Endothelial cell of umbilical vein (primary cell): ENCODE measurements around the gene OLFML2A.

ENCODE experiments used
- CTCF ChIP-seq, 2 donors: IDR thresholded peaks; 1 replicate in 1 of 2; 2 replicates in 1 of 2; pipeline ENCODE4 v1.5.1; 2011; ENCODE audit warnings: low read length in 2 of 2, mild to moderate bottlenecking in 2 of 2, moderate library complexity in 2 of 2, control low read depth in 1 of 2, inconsistent platforms in 1 of 2, low read depth in 1 of 2; ENCODE audit not compliant: insufficient read depth in 1 of 2; ENCODE audit errors: extremely low read depth in 1 of 2
- FOS ChIP-seq: IDR thresholded peaks from 2 replicates; pipeline ENCODE4 v1.6.1; 2011; ENCODE audit warnings: mild to moderate bottlenecking, low read length, moderate library complexity, borderline replicate concordance; ENCODE audit not compliant: insufficient read depth
- MAX ChIP-seq: IDR thresholded peaks from 2 replicates; pipeline ENCODE4 v1.6.1; 2011; ENCODE audit not compliant: insufficient read depth, insufficient read length
- MYC ChIP-seq: IDR thresholded peaks from one replicate; pipeline ENCODE4 v1.6.1; 2011; ENCODE audit warnings: mild to moderate bottlenecking, low read depth, low read length
- POLR2AphosphoS5 ChIP-seq: IDR thresholded peaks from 2 replicates; pipeline ENCODE4 v1.6.1; 2012; ENCODE audit warnings: low read depth, mild to moderate bottlenecking, control low read depth, low read length, moderate library complexity; ENCODE audit not compliant: insufficient read depth

GRCh38 chr9:124742940-124743339, 34.0 kb upstream of the OLFML2A start:
- no peak for TF ChIP-seq CTCF (IDR thresholded peaks at IDR 0.05; ENCODE audit: extremely low read depth in 1 of 2, insufficient read depth in 1 of 2, low read depth in 1 of 2, low read length in 2 of 2)
- TF ChIP-seq POLR2AphosphoS5: no peak
- TF ChIP-seq MAX: no peak
- no peak for TF ChIP-seq MYC
- no peak for TF ChIP-seq FOS
